Measurements from ENCODE around the gene RAI1.

RAI1 gene

GRCh38 chr17:17675925-17676534, 5.2 kb upstream of the RAI1 start (continued):
- TF ChIP-seq ZNF362 (tag by site-specific recombination; IDR thresholded peaks at IDR 0.05) (no peak), HOXC10 (CRISPR knock-in tag; IDR thresholded peaks at IDR 0.05) (no peak), KLF17 (tag by site-specific recombination; IDR thresholded peaks at IDR 0.05) (no peak), ZNF701 (tag by site-specific recombination; IDR thresholded peaks at IDR 0.05) (peak; percentile 79; the same call in 1 of the 2 replicates), ZNF707 (tag by site-specific recombination; IDR thresholded peaks at IDR 0.05) (no peak), ZNF211 (tag by site-specific recombination; IDR thresholded peaks at IDR 0.05; ENCODE audit: low read depth) (no peak), ZNF121 (tag by site-specific recombination; IDR thresholded peaks at IDR 0.05) (no peak), KLF7 (tag by site-specific recombination; IDR thresholded peaks at IDR 0.05; ENCODE audit: borderline replicate concordance) (no peak), KLF9 (tag by site-specific recombination; IDR thresholded peaks at IDR 0.05; ENCODE audit: low read depth) (no peak), ZNF292 (tag by site-specific recombination; IDR thresholded peaks at IDR 0.05; ENCODE audit: borderline replicate concordance, low read depth) (no peak), ZNF555 (tag by site-specific recombination; conservative IDR thresholded peaks at IDR 0.05) (no peak), ZNF114 (tag by site-specific recombination; IDR thresholded peaks at IDR 0.05) (no peak), WT1 (tag by site-specific recombination; IDR thresholded peaks at IDR 0.05) (no peak), ZNF202 (tag by site-specific recombination; IDR thresholded peaks at IDR 0.05; ENCODE audit: borderline replicate concordance) (no peak), PRDM4 (tag by site-specific recombination; IDR thresholded peaks at IDR 0.05) (peak; percentile 90), ZEB2 (tag by site-specific recombination; IDR thresholded peaks at IDR 0.05) (peak; percentile 46; the same call in 1 of the 2 replicates), ZNF132 (tag by site-specific recombination; IDR thresholded peaks at IDR 0.05; ENCODE audit: borderline replicate concordance) (no peak), ZNF704 (tag by site-specific recombination; IDR thresholded peaks at IDR 0.05) (no peak), ZNF510 (tag by site-specific recombination; IDR thresholded peaks at IDR 0.05; ENCODE audit: insufficient replicate concordance) (no peak), ZNF335 (tag by site-specific recombination; conservative IDR thresholded peaks at IDR 0.05) (no peak), ZNF433 (tag by site-specific recombination; IDR thresholded peaks at IDR 0.05; ENCODE audit: low read depth) (no peak), IKZF3 (tag by site-specific recombination; IDR thresholded peaks at IDR 0.05) (no peak; the same call in 1 of the 2 replicates), ZNF513 (tag by site-specific recombination; IDR thresholded peaks at IDR 0.05) (no peak), ATF2 (tag by site-specific recombination; IDR thresholded peaks at IDR 0.05; ENCODE audit: low read depth) (no peak), ZNF175 (tag by site-specific recombination; IDR thresholded peaks at IDR 0.05) (no peak), ZNF248 (tag by site-specific recombination; IDR thresholded peaks at IDR 0.05) (no peak), ZNF692 (tag by site-specific recombination; IDR thresholded peaks at IDR 0.05) (peak; percentile 20; the same call in 1 of the 2 replicates)

Measured in HEK293 (cell line).